IMR-90 (cell line): ENCODE results near the gene MIPEP. TPM values are rescaled to one million over a fixed set of nuclear protein-coding genes. Genes with fewer than 3 reads are reported as not detected.
A peak's percentile ranks its signal among the peaks of the same experiment; 100 is the strongest.

Source experiments
- ATAC-seq: fragments of 200-7000 bp; cut with Tn5 transposase; 2 replicates; pipeline ENCODE4 v1.9.1; 2020; ENCODE audit warnings: low read depth, mild to moderate bottlenecking, moderate library complexity
- BruUV-seq: library from RNA; stranded (reverse); fragments of 400-500 nt; replicated peaks from 2 replicates; lab custom pipeline; 2021; lab: Mats Ljungman, UMichigan
- CTCF ChIA-PET: fragments of 300-600 bp; formaldehyde crosslinking; extraction: SDS; loops from one replicate; lab custom pipeline; 2021; ENCODE audit warnings: antibody characterized with exemption; lab: Yijun Ruan, JAX
- POLR2A ChIA-PET: fragments of 300-600 bp; sonication (Branson Sonifier 250); formaldehyde crosslinking; loops from one replicate; lab custom pipeline; 2022; ENCODE audit warnings: antibody characterized with exemption; ENCODE audit not compliant: unreplicated experiment; lab: Charles Lee
- DNase-seq: peaks from one replicate; pipeline ENCODE4 v3.0.0; 2013
- H2AFZ ChIP-seq: replicated peaks from 2 replicates; pipeline ENCODE3; 2013; ENCODE audit warnings: low read length, mild to moderate bottlenecking; ENCODE audit not compliant: poor library complexity
- H2AK5ac ChIP-seq: 2 replicates; pipeline ENCODE4 v1.6.1; 2013; ENCODE audit warnings: low read depth, low read length, inconsistent platforms
- H2AK9ac ChIP-seq: replicated peaks from 2 replicates; pipeline ENCODE3; 2013; ENCODE audit warnings: mild to moderate bottlenecking, low read depth, low read length, moderate library complexity; ENCODE audit not compliant: poor library complexity
- H2BK120ac ChIP-seq: 2 replicates; pipeline ENCODE4 v1.6.1; 2013; ENCODE audit warnings: low read depth, low read length, inconsistent platforms
- H2BK15ac ChIP-seq: 3 replicates; pipeline ENCODE4 v1.6.1; 2013; ENCODE audit warnings: low read depth, low read length, inconsistent platforms
- H2BK20ac ChIP-seq: 2 replicates; pipeline ENCODE4 v1.6.1; 2013; ENCODE audit warnings: low read depth, mild to moderate bottlenecking, inconsistent platforms, low read length, moderate library complexity
- H2BK5ac ChIP-seq: 2 replicates; pipeline ENCODE4 v1.6.1; 2013; ENCODE audit warnings: mild to moderate bottlenecking, low read depth, low read length, inconsistent platforms; ENCODE audit not compliant: poor library complexity, severe bottlenecking
- H3K14ac ChIP-seq: replicated peaks from 2 replicates; pipeline ENCODE4 v1.6.1; 2013; ENCODE audit warnings: low read depth, low read length, inconsistent platforms
- H3K18ac ChIP-seq: 2 replicates; pipeline ENCODE4 v1.6.1; 2013; ENCODE audit warnings: low read depth, low read length, control low read depth
- H3K23ac ChIP-seq: 2 replicates; pipeline ENCODE4 v1.6.1; 2013; ENCODE audit warnings: low read depth, low read length, inconsistent platforms
- H3K27ac ChIP-seq: 2 replicates; pipeline ENCODE4 v1.5.1; 2013; ENCODE audit warnings: mild to moderate bottlenecking, control low read depth, low read length; ENCODE audit not compliant: insufficient read depth
- H3K27me3 ChIP-seq: 2 replicates; pipeline ENCODE4 v1.6.1; 2013; ENCODE audit warnings: low read length; ENCODE audit not compliant: control insufficient read depth, insufficient read depth
- H3K36me3 ChIP-seq: 2 replicates; pipeline ENCODE4 v1.6.1; 2013; ENCODE audit warnings: low read length, mixed read lengths; ENCODE audit not compliant: control insufficient read depth, insufficient read depth
- H3K4ac ChIP-seq: 2 replicates; pipeline ENCODE4 v1.6.1; 2013; ENCODE audit warnings: low read depth, low read length, inconsistent platforms
- H3K4me1 ChIP-seq: 2 replicates; pipeline ENCODE4 v1.6.1; 2013; ENCODE audit warnings: low read length, mixed read lengths; ENCODE audit not compliant: control insufficient read depth, insufficient read depth
- H3K4me2 ChIP-seq: 2 replicates; pipeline ENCODE4 v1.6.1; 2013; ENCODE audit warnings: low read depth, mild to moderate bottlenecking, control low read depth, low read length, moderate library complexity
- H3K4me3 ChIP-seq: 2 replicates; pipeline ENCODE4 v1.5.1; 2013; ENCODE audit warnings: low read depth, mild to moderate bottlenecking, control low read depth, low read length, moderate library complexity; ENCODE audit not compliant: insufficient read depth
- H3K56ac ChIP-seq: 2 replicates; pipeline ENCODE4 v1.6.1; 2013; ENCODE audit warnings: low read length, inconsistent platforms; ENCODE audit not compliant: insufficient read depth; ENCODE audit errors: extremely low read depth
- H3K79me1 ChIP-seq, 2 experiments: 2 replicates each; pipeline ENCODE4 v1.6.1; 2013; ENCODE audit warnings: low read length in 2 of 2, inconsistent platforms in 1 of 2, low read depth in 1 of 2
- H3K9ac ChIP-seq: 2 replicates; pipeline ENCODE4 v1.6.1; 2013; ENCODE audit warnings: low read depth, low read length, control low read depth
- H3K9me1 ChIP-seq: 2 replicates; pipeline ENCODE4 v1.6.1; 2013; ENCODE audit warnings: low read length, inconsistent platforms; ENCODE audit not compliant: insufficient read depth
- H3K9me3 ChIP-seq: 2 replicates; pipeline ENCODE4 v1.6.1; 2013; ENCODE audit warnings: low read length; ENCODE audit not compliant: control insufficient read depth, insufficient read depth
- H4K20me1 ChIP-seq: 2 replicates; pipeline ENCODE4 v1.6.1; 2013; ENCODE audit warnings: low read length, inconsistent platforms; ENCODE audit not compliant: insufficient read depth
- H4K5ac ChIP-seq: 2 replicates; pipeline ENCODE4 v1.6.1; 2013; ENCODE audit warnings: mild to moderate bottlenecking, low read depth, low read length, control low read depth
- H4K8ac ChIP-seq, 2 experiments: 2 replicates each; pipeline ENCODE4 v1.6.1; 2013; ENCODE audit warnings: low read depth in 2 of 2, low read length in 2 of 2, control low read depth in 1 of 2, inconsistent platforms in 1 of 2
- H4K91ac ChIP-seq: 2 replicates; pipeline ENCODE4 v1.6.1; 2013; ENCODE audit warnings: low read depth, low read length, inconsistent platforms; ENCODE audit not compliant: insufficient read depth
- CEBPB ChIP-seq: IDR thresholded peaks from 2 replicates; pipeline ENCODE4 v1.6.1; 2012; ENCODE audit warnings: low read depth, low read length, improper control_type of control experiment
- CTCF ChIP-seq: conservative IDR thresholded peaks from 2 replicates; pipeline ENCODE4 v1.5.1; 2012; ENCODE audit warnings: mild to moderate bottlenecking, low read depth, low read length, improper control_type of control experiment
- FOS ChIP-seq: fragments of 150-350 bp; IDR thresholded peaks from 2 replicates; pipeline ENCODE4 v1.6.1; 2016; ENCODE audit warnings: low read depth, low read length
- MAFK ChIP-seq: IDR thresholded peaks from 2 replicates; pipeline ENCODE4 v1.6.1; 2012; ENCODE audit warnings: low read depth, low read length, improper control_type of control experiment
- MXI1 ChIP-seq: IDR thresholded peaks from 2 replicates; pipeline ENCODE4 v1.6.1; 2012; ENCODE audit warnings: low read depth, mild to moderate bottlenecking, low read length, moderate library complexity, borderline replicate concordance
- NFE2L2 ChIP-seq: fragments of 150-350 bp; IDR thresholded peaks from 2 replicates; pipeline ENCODE4 v1.6.1; 2016; ENCODE audit warnings: low read depth, mild to moderate bottlenecking, low read length
- WGBS, 2 experiments: methylation state at CpG; one replicate each; pipeline versions ENCODE4 v1.1.5 to v1.1.7; 2013; ENCODE audit warnings: missing lambda C conversion rate in 2 of 2; ENCODE audit not compliant: insufficient read length in 1 of 2; ENCODE audit errors: extremely low coverage in 2 of 2; 5-methylcytosine and 5-hydroxymethylcytosine counted together
- dilution Hi-C: fragments of 300-500 bp; cut with HindIII; formaldehyde crosslinking; loops from one replicate; pipeline ENCODE4 v1.14.3; 2018; ENCODE audit warnings: low sequenced_read_pairs; ENCODE audit not compliant: unreplicated experiment
- in situ Hi-C: fragments of 300-500 bp; cut with MboI; formaldehyde crosslinking; loops from 3 replicates; pipeline ENCODE4 v1.14.3; 2019; ENCODE audit warnings: low sequenced_read_pairs, inconsistent platforms, mixed read lengths
- intact Hi-C: fragments of 100-400 bp; cut with micrococcal nuclease; formaldehyde crosslinking; loops from 2 replicates; pipeline ENCODE4 v1.10.0; 2022
- polyA plus RNA-seq, 3 experiments: library from polyadenylated mRNA; depleted of rRNA; stranded (reverse); fragments of >200 nt; gene quantifications; 2 replicates each; pipeline ENCODE4 v1.2.3, GENCODE V29; 2012; ENCODE audit warnings: low replicate concordance in 1 of 3
- total RNA-seq: library from RNA; depleted of rRNA; stranded (reverse); fragments of >200 nt; gene quantifications from 2 replicates; pipeline ENCODE4 v1.2.3, GENCODE V29; 2012

The MIPEP gene
- total and polyA plus RNA-seq, 2 of the 4 experiments (the other 2 are of a cell fraction) = 15.0 to 21.5 TPM

GRCh38 chr13:23792680-23793079 lies 96.5 kb downstream of the MIPEP start:
- no peak overlapping the region for H3K23ac ChIP-seq
- H2BK5ac ChIP-seq = peak overlapping the region; percentile 62
- peaks cover 9% of the 10 kb centered on the region; the same call in 1 of the 2 replicates for H3K36me3 ChIP-seq
- H4K91ac ChIP-seq = peak overlapping the region; percentile 75
- in situ Hi-C loops (no loop called here), intact Hi-C loops (loop anchor here (5.0 to 10.0 kb wide), 2 partner anchors 120 to 418 kb away; no protein-coding TSS in a partner anchor), dilution Hi-C loops (no loop called here)
- H3K9me1 ChIP-seq = peaks cover 12% of the 10 kb centered on the region
- H2AK5ac ChIP-seq = peak overlapping the region; percentile 94
- peak overlapping the region; percentile 82; the same call in 1 of the 2 replicates for H3K27ac ChIP-seq
- H3K18ac ChIP-seq = peak overlapping the region; percentile 93
- H2BK20ac ChIP-seq = peak overlapping the region; percentile 98
- WGBS, 2 experiments = no CpG with 5 or more reads among the region's 1 CpG
- H3K27me3 ChIP-seq = no peaks in the 10 kb centered on the region
- H3K9ac ChIP-seq = no peak overlapping the region
- ChIA-PET CTCF (interaction anchor here (0.6 kb wide), 1 partner anchor 72 kb away, joined by 4 read pairs; no protein-coding TSS in a partner anchor), POLR2A (no interaction called here)
- ATAC-seq = no peak
- peak overlapping the region; percentile 89 for H4K5ac ChIP-seq
- H3K4me2 ChIP-seq = no peak overlapping the region
- no peak for TF ChIP-seq NFE2L2
- no peak for TF ChIP-seq CTCF
- TF ChIP-seq MXI1 = no peak
- TF ChIP-seq FOS = no peak
- no peak for TF ChIP-seq CEBPB
- TF ChIP-seq MAFK = no peak
- H3K9me3 ChIP-seq = peaks cover 2% of the 10 kb centered on the region; the same call in 1 of the 2 replicates
- peak overlapping the region; percentile 66 for H3K4ac ChIP-seq
- H2BK120ac ChIP-seq = peak overlapping the region; percentile 94
- H4K20me1 ChIP-seq = no peaks in the 10 kb centered on the region
- DNase-seq = peak; percentile 17
- no TSS peak for BruUV-seq
- H3K79me1 ChIP-seq = peaks cover 0 to 8% of the 10 kb centered on the region in 2 experiments; a peak in 2 of 4 replicates
- H2BK15ac ChIP-seq = peak overlapping the region; percentile 93; the same call in 2 of the 3 replicates
- H3K14ac ChIP-seq = peak overlapping the region; percentile 69
- H3K56ac ChIP-seq = peak overlapping the region; percentile 44; the same call in 1 of the 2 replicates
- H2AFZ ChIP-seq = no peak overlapping the region
- H4K8ac ChIP-seq = peak overlapping the region; percentile 85 to 94
- no peak overlapping the region for H2AK9ac ChIP-seq
- H3K4me1 ChIP-seq = peaks cover 34% of the 10 kb centered on the region
- H3K4me3 ChIP-seq = no peak overlapping the region
